Iris pigment epithelial cell (primary cell): ENCODE data around the gene MGME1.
A peak's percentile ranks its signal among the peaks of the same experiment; 100 is the strongest.

Experiments
- DNase-seq: peaks from one replicate; pipeline ENCODE4 v3.0.0-alpha.2; 2011; ENCODE audit warnings: low read depth

MGME1 gene

GRCh38 chr20:17968366-17969277, at the start of gene MGME1, which contains the start of gene SNX5:
Gene MGME1, plus strand, starts transcription at chr20:17969018. Its CDS starts 842 bp downstream, at chr20:17969860.
Gene SNX5, minus strand, starts transcription at chr20:17968794. Its CDS starts 369 bp downstream, at chr20:17968425.
- peak; percentile 100 for DNase-seq

DNA sequence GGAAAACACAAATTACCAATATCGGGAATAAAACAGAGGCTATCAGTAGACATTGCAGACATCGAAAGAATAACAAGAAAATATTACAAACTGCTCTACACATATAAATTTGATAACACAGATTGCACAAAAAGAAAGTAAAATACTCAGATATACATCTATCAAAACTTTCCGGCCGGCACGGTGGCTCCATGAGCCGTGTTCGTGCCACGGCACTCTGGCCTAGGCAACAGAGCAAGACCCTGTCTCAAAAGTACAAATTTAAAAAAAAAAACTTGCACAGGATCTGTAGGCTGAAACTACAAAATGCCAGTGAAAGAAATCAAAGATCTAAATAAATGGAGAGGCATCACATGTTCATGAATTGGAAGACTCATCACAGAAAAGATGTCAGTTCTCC, 49.7 kb upstream of the MGME1 start:
- DNase-seq = no peak

DNA sequence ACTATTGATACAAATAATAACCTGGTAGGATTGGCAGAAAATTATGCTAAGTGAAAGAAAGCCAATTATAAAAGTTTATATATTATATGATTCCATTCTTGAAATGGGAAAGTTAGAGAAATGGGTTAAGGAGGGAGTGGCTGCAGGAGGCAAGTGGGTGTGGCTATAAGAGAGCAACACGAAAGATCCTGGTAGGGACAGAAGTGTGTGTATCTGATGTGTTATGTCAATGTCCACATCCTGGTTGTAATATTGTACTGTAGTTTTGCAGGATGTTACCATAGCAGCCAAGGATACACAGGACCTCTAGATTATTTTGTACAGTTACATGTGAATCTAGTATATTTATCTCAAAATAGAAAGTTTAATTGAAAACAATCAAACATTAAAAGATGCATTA, 47.0 kb upstream of the MGME1 start:
- DNase-seq = no peak

GRCh38 chr20:17925141-17925939, 43.5 kb upstream of the MGME1 start:
- DNase-seq = peak; percentile 29

DNA sequence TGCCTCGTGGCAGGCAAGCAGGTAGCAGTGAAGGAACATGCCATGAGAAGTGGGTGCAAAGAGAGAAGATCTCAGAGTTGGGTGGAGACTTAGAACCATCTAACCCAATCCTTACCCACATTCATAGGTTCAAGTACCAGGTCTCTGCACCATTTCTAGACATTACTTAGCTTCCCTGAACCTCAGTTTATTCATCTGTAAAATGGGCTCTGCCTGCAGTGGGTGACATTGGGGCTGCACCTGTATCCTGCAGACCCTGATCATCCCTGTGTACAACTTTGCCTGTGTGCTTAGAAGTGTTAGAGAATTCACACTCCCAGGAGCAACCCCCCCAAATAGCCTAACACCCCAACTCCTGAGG, 42.9 kb upstream of the MGME1 start:
- DNase-seq = no peak

DNA sequence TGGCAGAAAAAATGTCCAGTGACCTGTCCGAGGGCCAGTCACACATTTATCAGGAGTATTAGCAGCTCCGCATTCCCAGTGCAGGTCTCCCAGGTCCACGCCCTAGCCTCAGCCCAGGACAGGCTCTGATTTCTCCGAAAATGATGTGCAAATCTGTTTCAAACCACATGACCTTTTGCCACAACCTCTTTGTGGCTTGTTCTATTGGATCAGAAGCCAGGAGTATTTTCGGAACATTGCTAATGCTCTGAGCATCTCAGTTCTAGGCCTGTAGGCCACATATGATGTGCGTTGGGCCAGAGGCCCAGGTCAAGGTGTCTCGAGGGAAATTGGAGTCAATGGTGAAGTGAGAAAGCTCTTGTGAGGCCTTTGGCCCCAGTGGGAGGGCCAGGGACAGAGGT, 40.6 kb upstream of the MGME1 start:
- no peak for DNase-seq

- DNase-seq = no peak
Measured at GRCh38 chr20:17928633-17929311, 40.0 kb upstream of the MGME1 start.

- no peak for DNase-seq
Measured at GRCh38 chr20:17931513-17931912, 37.3 kb upstream of the MGME1 start.

DNA sequence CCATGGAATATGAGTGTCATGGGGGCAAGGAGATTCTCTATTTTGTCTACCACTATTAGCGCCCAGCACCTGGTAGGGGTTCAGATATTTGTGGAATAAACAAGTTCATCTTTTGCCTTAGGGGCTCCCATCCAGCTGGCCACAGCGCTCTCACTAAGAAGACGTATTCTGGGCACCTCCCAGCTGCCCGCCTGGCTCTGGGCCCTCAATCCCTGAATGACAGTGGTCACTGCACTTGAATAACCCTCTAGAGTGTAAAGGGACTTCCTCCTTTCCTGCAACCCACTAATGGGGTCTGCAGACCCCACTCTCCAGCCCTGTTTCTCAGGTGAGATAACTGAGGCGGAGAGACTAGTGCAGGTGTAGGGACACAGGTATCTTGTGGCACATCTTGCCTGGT, 36.4 kb upstream of the MGME1 start:
- no peak for DNase-seq

- no peak for DNase-seq
Measured at GRCh38 chr20:17933121-17933520, 35.7 kb upstream of the MGME1 start.

DNA sequence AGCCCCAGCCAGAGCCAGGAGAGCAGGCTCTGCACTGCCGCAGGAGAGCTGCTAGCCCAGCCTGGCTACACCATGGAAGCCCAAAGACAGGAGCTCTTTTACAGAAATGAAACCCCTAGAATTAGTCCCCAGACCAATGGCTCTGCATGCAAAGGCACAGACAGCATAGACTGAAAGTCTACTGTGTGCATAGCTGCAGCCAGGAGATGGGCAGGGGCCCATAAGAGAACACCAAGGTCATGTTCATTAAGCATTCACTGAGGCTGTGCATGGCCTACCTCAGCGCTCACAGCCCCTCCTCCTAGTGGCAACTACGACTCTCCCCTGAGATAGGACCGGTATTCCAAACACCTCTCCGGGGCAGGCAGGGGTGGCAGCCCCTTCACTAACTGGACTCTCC, 35.1 kb upstream of the MGME1 start:
- DNase-seq = no peak

- no peak for DNase-seq
Measured at GRCh38 chr20:17934141-17934862, 34.5 kb upstream of the MGME1 start.

- no peak for DNase-seq
Measured at GRCh38 chr20:17935186-17935585, 33.6 kb upstream of the MGME1 start.

DNA sequence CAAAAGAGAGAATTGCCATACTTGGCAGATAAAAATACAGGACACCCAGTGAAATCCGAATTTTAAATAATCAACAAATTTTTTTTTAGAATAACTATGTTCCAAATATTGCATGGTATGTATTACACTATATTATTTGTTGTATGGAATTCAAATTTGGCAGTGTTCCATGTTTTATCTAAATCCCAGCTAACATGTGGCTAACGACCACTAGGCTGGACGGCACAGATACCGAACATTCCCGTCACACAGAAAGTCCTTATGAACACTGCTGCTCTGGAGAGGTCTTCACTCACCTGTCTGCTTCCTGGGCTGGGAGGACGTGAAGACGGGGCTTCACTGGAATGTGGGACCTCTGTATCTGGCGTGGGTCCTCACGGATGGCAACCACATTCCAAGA, 33.1 kb upstream of the MGME1 start:
- no peak for DNase-seq

- peak; percentile 74 for DNase-seq
Measured at GRCh38 chr20:17936286-17936760, 32.5 kb upstream of the MGME1 start.

DNA sequence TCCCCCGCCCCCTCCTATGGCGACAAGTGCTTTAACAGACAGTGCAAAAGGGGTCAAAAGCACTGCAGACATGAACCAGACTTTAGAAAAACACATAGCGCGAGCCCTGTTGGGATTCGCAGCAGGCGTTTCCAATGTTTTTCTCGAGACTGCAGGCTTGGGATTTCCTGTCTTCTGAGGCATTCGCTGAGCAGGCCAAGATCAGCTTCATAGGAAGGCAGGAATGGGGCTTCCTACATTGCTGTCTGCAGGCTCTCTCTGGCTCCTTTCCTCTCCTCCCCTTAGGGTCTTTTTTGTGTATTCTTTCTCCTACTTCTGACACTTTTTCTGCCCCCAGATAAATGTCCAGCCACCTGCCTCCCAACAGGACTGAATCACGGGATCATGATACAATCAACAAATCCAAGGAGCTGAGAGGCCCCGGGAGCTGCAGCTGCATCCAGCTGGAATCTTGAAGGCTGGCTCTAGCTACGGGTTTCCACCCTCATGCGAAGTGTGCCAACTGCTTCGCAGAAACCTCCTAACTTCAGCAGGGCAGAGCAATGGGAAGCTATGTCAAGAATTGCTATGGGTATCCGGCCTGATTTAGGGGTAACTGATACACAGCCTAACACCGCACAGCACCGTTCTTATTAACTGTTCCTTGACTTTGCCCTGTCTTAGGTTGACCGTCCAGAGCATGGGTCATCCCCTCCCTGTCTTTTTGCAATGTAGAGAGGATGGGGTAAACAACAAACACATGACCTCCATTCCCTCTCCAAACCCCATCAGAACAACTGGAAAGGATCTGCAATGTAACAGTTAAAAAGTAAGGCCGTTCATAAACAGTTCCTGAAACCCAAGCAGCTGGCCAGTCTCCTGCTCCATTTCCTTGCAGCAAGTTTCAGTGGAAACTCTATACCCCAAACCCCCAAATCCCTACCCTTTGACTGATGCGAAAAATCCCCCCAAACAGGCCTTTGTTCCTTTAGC, 31.8 kb upstream of the MGME1 start:
- peak; percentile 57 for DNase-seq

DNA sequence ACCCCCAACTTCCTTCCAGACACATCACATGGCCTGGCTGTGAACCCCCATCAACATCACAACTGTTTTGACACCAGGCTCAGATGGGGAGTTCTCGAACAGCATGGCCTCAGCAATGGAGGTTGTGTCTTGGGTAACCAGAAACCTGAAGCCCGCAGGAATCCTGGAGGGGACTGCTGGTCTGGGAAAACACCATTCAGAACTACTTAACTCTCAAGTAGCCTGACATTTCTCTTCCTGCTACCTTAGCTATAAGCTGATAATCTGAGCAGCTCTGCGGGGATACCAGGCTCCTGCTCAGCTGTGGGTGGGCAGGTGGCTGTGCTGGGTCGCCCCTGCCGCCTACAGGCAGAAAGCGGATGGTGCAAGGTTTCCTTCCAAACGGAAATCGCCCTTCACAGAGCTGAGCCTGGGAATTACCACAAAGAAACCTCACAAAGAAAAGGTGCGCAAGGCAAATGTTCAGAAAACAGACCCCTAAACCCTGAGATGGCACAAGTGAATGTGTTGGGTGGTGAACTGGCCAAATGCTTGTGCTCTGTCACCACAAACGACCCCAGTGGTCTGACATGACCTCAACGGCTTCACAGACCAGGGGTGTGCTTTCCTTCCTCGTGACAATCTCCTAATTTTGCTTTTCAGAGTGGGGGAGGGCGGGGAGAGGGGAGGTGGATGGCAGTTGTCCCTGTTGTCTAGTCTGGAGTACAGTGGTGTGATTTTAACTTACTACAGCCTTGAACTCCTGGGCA, 29.8 kb upstream of the MGME1 start:
- peak; percentile 75 for DNase-seq

DNA sequence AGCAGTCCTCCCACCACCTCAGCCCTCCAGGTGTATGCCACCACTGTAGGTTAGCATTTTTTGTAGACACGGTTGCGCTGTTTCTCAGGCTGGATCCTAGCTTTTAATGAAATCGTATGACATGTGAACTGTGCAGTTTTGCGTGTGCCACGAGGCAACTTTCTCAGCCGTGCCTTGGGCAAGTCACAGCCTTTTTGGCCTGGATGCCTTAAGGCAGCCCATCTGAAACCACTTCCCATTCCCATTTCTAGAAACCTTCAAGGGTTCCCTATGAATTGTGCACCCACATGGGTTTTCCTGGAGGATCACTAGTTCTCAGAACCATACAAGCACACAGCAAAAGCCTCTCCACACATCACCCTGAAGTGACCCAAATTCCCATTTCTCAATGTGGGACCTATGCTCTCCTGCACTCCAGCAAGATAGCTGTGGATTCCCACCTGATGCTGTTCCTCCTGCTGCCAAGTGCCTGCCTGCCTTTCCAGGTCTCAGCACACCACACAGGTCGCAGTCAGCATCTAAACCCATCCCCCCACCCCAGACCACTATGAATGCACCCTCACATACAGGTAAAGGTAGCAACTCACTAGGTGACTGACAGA, 29.1 kb upstream of the MGME1 start:
- DNase-seq = no peak

- DNase-seq = no peak
Measured at GRCh38 chr20:17940224-17940971, 28.4 kb upstream of the MGME1 start.
